ENCODE results near the gene EVI5L. TPM values are rescaled to one million over a fixed set of nuclear protein-coding genes. Genes with fewer than 3 reads are reported as not detected.

Gene EVI5L
- total and polyA plus RNA-seq, 2 of the 13 experiments (the other 11 are each of a cell fraction or from before 2014, with no cell fraction given): 1.7 to 2.4 TPM

- TF ChIP-seq ATF6 (CRISPR knock-in tag; conservative IDR thresholded peaks at IDR 0.05) (no peak), CEBPG (CRISPR knock-in tag; IDR thresholded peaks at IDR 0.05) (no peak), SIX1 (CRISPR knock-in tag; IDR thresholded peaks at IDR 0.05; ENCODE audit: borderline replicate concordance) (no peak), PBX2 (CRISPR knock-in tag; IDR thresholded peaks at IDR 0.05) (no peak), ZNF496 (CRISPR knock-in tag; IDR thresholded peaks at IDR 0.05; ENCODE audit: insufficient replicate concordance) (no peak), SPEN (CRISPR knock-in tag; IDR thresholded peaks at IDR 0.05; ENCODE audit: low read depth) (no peak), SUZ12 (IDR thresholded peaks at IDR 0.05; ENCODE audit: low read depth, low read length) (no peak), ZNF10 (CRISPR knock-in tag; IDR thresholded peaks at IDR 0.05; ENCODE audit: borderline replicate concordance, low read depth) (no peak), ZNF598 (CRISPR knock-in tag; IDR thresholded peaks at IDR 0.05; ENCODE audit: borderline replicate concordance) (no peak), NR2C2 (CRISPR knock-in tag; IDR thresholded peaks at IDR 0.05; ENCODE audit: borderline replicate concordance) (no peak), KLF16 (CRISPR knock-in tag; IDR thresholded peaks at IDR 0.05) (no peak), PHB2 (IDR thresholded peaks at IDR 0.05; ENCODE audit: partially characterized antibody) (no peak)
- TF ChIP-seq, protein P1, sequence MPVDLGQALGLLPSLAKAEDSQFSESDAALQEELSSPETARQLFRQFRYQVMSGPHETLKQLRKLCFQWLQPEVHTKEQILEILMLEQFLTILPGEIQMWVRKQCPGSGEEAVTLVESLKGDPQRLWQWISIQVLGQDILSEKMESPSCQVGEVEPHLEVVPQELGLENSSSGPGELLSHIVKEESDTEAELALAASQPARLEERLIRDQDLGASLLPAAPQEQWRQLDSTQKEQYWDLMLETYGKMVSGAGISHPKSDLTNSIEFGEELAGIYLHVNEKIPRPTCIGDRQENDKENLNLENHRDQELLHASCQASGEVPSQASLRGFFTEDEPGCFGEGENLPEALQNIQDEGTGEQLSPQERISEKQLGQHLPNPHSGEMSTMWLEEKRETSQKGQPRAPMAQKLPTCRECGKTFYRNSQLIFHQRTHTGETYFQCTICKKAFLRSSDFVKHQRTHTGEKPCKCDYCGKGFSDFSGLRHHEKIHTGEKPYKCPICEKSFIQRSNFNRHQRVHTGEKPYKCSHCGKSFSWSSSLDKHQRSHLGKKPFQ (CRISPR knock-in tag; IDR thresholded peaks at IDR 0.05; ENCODE audit: insufficient replicate concordance): no peak
- TF ChIP-seq, protein P2, sequence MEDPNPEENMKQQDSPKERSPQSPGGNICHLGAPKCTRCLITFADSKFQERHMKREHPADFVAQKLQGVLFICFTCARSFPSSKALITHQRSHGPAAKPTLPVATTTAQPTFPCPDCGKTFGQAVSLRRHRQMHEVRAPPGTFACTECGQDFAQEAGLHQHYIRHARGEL (CRISPR knock-in tag; IDR thresholded peaks at IDR 0.05): no peak
- TF ChIP-seq, protein P3, sequence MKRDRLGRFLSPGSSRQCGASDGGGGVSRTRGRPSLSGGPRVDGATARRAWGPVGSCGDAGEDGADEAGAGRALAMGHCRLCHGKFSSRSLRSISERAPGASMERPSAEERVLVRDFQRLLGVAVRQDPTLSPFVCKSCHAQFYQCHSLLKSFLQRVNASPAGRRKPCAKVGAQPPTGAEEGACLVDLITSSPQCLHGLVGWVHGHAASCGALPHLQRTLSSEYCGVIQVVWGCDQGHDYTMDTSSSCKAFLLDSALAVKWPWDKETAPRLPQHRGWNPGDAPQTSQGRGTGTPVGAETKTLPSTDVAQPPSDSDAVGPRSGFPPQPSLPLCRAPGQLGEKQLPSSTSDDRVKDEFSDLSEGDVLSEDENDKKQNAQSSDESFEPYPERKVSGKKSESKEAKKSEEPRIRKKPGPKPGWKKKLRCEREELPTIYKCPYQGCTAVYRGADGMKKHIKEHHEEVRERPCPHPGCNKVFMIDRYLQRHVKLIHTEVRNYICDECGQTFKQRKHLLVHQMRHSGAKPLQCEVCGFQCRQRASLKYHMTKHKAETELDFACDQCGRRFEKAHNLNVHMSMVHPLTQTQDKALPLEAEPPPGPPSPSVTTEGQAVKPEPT (CRISPR knock-in tag; IDR thresholded peaks at IDR 0.05; ENCODE audit: low read depth): 0 out of 2 replicates have a peak, but pooled peaks have one; percentile 29
- TF ChIP-seq, protein P4, sequence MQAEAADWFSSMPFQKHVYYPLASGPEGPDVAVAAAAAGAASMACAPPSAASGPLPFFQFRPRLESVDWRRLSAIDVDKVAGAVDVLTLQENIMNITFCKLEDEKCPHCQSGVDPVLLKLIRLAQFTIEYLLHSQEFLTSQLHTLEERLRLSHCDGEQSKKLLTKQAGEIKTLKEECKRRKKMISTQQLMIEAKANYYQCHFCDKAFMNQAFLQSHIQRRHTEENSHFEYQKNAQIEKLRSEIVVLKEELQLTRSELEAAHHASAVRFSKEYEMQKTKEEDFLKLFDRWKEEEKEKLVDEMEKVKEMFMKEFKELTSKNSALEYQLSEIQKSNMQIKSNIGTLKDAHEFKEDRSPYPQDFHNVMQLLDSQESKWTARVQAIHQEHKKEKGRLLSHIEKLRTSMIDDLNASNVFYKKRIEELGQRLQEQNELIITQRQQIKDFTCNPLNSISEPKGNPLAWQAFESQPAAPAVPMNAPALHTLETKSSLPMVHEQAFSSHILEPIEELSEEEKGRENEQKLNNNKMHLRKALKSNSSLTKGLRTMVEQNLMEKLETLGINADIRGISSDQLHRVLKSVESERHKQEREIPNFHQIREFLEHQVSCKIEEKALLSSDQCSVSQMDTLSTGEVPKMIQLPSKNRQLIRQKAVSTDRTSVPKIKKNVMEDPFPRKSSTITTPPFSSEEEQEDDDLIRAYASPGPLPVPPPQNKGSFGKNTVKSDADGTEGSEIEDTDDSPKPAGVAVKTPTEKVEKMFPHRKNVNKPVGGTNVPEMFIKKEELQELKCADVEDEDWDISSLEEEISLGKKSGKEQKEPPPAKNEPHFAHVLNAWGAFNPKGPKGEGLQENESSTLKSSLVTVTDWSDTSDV (CRISPR knock-in tag; IDR thresholded peaks at IDR 0.05): no peak
These were observed 3.4 kb downstream of the EVI5L start (continued) for GRCh38 chr19:7833225-7834099.
